ENCODE measurements around the gene NEO1.

DNA sequence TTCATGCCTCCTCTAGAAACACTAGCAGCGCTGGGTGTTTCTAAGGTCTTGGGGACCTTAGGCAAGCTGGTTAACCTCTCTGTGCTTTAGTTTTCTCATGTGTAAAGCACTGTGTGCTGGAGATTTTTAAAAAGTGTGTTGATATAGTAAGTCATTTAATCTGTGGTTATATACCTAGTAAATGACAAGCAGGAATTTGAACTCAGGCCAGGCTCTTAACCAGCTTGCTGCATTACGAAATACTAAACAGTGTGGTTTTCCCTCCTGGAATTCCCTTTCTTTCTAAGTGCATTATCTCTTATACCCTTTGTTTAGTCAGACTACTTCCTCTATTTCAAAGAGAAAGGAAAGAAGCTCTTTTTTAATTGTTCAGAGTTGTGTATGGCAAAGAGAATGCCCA, 26.5 kb downstream of the NEO1 start:
- no peak for TF ChIP-seq EZH2 (IDR thresholded peaks at IDR 0.05; ENCODE audit: insufficient read depth, poor library complexity, severe bottlenecking)
- TF ChIP-seq EZH2phosphoT487 (IDR thresholded peaks at IDR 0.05; ENCODE audit: insufficient read depth, low read depth) = no peak
